Measurements from ENCODE around the gene IL6.
A peak's percentile ranks its signal among the peaks of the same experiment; 100 is the strongest.
"Not testable (repeated sequence)": the region's sequence is repeated elsewhere in the genome, so short reads cannot be mapped to it uniquely, and the experiment has no call there.

IL6 gene

GRCh38 chr7:22703978-22704610 lies 22.9 kb upstream of the IL6 start:
- not testable (repeated sequence) for DNase-seq (ENCODE audit: low spot score)

GRCh38 chr7:22704722-22705121 lies 22.3 kb upstream of the IL6 start:
- DNase-seq (ENCODE audit: low spot score), result not testable (repeated sequence)

DNA sequence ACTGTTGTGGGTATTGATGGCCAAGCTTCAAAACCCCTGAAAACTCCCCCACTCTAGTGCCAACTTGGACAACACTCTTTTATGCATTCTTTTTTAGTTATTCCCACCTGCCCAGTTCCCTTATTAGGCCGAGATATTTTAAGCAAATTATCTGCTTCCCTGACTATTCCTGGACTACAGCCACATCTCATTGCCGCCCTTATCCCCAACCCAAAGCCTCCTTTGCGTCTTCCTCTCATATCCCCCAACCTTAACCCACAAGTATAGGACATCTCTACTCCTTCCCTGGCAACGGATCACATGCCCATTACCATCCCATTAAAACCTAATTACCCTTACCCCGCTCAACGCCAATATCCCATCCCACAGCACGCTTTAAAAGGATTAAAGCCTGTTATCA lies 21.1 kb upstream of the IL6 start:
- DNase-seq (ENCODE audit: low spot score), result not testable (repeated sequence)

DNA sequence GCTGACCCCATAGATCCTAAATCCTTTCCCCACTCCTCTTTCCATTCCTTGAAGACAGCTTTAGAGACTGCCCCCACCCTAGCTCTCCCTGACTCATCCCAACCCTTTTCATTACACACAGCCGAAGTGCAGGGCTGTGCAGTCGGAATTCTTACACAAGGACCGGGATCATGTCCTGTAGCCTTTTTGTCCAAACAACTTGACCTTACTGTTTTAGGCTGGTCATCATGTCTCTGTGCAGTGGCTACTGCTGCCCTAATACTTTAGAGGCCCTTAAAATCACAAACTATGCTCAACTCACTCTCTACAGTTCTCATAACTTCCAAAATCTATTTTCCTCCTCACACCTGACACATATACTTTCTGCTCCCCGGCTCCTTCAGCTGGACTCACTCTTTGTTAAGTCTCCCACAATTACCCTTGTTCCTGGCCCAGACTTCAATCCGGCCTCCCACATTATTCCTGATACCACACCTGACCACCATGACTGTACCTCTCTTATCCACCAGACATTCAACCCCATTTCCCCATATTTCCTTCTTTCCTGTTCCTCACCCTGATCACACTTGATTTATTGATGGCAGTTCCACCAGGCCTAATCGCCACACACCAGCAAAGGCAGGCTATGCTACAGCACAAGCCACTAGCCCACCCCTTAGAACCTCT lies 19.8 kb upstream of the IL6 start:
- DNase-seq (ENCODE audit: low spot score), result not testable (repeated sequence)

GRCh38 chr7:22708214-22708613 lies 18.8 kb upstream of the IL6 start:
- not testable (repeated sequence) for DNase-seq (ENCODE audit: low spot score)

DNA sequence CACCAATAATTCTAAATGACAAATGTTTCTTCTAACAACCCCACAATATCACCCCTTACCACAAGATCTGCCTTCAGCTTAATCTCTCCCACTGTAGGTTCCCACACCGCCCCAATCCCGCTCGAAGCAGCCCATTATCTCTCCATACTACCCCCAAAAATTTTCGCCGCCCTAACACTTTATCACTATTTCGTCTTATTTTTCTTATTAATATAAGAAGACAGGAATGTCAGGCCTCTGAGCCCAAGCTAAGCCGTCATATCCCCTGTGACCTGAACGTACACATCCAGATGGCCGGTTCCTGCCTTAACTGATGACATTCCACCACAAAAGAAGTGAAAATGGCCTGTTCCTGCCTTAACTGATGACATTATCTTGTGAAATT lies 18.3 kb upstream of the IL6 start:
- DNase-seq (ENCODE audit: low spot score), result not testable (repeated sequence)

DNA sequence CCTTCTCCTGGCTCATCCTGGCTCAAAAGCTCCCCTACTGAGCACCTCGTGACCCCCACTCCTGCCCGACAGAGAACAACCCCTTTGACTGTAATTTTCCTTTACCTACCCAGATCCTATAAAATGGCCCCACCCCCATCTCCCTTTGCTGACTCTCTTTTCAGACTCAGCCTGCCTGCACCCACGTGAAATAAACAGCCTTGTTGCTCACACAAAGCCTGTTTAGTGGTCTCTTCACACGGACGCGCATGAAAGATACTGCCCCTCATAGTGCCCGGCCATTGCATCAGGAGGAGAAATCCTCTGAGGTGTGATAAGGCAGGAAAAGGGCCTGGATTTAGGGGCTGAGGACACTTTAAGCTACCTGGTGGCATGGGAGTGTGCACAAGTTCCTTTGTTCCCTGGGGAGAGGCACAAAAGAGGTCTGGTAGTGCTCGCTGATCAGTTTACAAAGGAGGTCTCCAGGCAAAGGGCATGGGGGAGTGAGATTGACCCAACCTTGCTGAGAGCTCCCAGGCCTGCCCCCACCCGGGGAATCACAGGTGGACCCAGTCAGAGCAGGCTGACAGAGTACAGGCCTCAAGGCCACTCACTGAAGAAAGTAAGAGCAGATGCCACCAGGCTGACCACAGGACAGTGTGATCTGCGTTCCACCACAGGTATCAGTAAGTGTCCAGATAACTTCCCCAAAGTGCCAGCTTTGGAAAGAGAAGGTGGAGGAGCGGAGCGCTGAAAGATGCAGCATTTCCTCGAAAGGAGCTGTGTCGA lies 17.8 kb upstream of the IL6 start:
- not testable (repeated sequence) for DNase-seq (ENCODE audit: low spot score)

- no peak for DNase-seq (ENCODE audit: low spot score)
These were observed 17.1 kb upstream of the IL6 start for GRCh38 chr7:22709857-22710256.

GRCh38 chr7:22712999-22713398 lies 14.0 kb upstream of the IL6 start:
- DNase-seq (ENCODE audit: low spot score), result no peak

- no peak for DNase-seq (ENCODE audit: low spot score)
These were observed 13.5 kb upstream of the IL6 start for GRCh38 chr7:22713463-22713862.

DNA sequence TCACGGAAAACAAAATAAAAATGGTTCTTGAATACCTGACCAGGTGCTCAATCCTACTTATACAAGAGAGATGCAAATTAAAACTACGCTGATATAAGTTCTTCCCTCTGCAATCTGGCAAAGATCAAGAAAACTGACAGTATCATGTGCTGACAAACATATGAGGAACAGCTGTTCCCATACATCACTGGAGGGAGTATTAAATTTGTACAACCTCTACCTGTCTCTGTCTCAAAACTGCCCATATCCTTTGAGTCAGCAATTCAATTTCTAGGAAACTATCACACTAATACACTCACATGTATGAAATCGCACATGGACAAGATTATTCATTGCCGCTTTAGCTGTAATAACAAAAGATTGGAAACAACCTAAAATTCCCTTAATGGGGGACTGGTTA lies 11.0 kb upstream of the IL6 start:
- DNase-seq (ENCODE audit: low spot score), result no peak

- no peak for DNase-seq (ENCODE audit: low spot score)
These were observed 9.2 kb upstream of the IL6 start for GRCh38 chr7:22717760-22718159.

GRCh38 chr7:22718200-22718711 lies 8.7 kb upstream of the IL6 start:
- peak; percentile 67 for DNase-seq (ENCODE audit: low spot score)

- no peak for DNase-seq (ENCODE audit: low spot score)
These were observed 8.0 kb upstream of the IL6 start for GRCh38 chr7:22718911-22719420.

- no peak for DNase-seq (ENCODE audit: low spot score)
These were observed 5.9 kb upstream of the IL6 start for GRCh38 chr7:22720791-22721786.

DNA sequence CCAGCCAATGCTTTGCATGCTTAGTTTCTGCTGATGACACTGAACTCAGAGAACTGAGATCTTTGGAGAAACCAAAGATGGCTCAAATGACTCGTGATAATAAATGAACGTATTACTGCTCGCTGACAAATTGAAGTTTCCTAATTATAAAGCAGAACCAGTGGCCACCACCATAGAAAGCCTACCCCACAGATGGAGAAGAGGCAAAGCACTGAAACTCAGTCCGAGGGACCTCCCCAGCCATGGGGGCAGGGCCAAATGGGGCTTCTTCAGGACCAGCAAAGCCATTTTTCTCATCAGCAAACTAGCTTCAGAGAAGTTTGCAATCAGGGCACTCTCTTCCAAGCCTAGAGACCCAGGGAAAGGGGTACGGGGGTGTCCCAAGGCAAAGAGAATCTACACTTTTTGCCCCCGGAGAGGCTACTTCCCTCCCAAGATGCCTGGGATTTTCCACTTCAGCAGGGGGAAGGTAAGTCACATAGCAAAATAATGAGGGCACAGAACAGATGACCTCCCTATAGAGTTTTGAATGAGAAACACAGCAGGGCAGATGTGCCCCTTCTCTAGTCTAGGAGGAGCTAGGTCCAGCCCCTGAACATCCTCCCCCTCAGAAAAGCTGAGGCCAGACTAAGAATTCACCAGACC lies 4.3 kb upstream of the IL6 start:
- DNase-seq (ENCODE audit: low spot score), result no peak

DNA sequence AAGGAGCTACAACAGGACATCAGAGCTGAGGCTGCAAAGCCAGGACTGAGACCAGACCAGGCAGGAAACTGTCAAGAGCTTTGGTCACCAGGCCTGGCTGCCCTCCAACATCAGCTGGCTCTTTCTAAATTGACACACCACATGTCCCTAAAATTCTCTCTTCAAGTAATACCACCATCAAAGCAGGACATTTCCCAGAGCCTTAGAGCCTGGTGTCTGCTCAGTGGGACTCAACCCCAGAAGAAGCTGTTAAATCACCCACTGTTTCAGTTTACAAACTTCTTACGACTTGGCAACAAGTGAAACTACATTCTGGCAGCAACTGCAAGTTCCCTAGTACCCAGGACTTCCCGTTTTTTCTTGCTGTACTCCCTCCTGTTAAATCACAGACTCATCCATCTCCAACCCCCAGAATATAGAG lies 3.8 kb upstream of the IL6 start:
- DNase-seq (ENCODE audit: low spot score), result peak; percentile 60

GRCh38 chr7:22723637-22724036 lies 3.4 kb upstream of the IL6 start:
- DNase-seq (ENCODE audit: low spot score), result no peak

- no peak for DNase-seq (ENCODE audit: low spot score)
These were observed 2.1 kb upstream of the IL6 start for GRCh38 chr7:22724861-22725260.

DNA sequence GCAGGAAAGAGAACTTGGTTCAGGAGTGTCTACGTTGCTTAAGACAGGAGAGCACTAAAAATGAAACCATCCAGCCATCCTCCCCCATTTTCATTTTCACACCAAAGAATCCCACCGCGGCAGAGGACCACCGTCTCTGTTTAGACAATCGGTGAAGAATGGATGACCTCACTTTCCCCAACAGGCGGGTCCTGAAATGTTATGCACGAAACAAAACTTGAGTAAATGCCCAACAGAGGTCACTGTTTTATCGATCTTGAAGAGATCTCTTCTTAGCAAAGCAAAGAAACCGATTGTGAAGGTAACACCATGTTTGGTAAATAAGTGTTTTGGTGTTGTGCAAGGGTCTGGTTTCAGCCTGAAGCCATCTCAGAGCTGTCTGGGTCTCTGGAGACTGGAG lies 1.4 kb upstream of the IL6 start:
- peak; percentile 36 for DNase-seq (ENCODE audit: low spot score)

- DNase-seq (ENCODE audit: low spot score), result peak; percentile 95
These were observed 574 bp upstream of the IL6 start for GRCh38 chr7:22726345-22726906.
